Duodenal mucosa (tissue), 2 donors: ENCODE data around the gene TMEM182.

Experiments used
- H3K27ac ChIP-seq: one replicate; pipeline ENCODE4 v1.7.0; 2013; ENCODE audit warnings: low read depth, low read length
- H3K27me3 ChIP-seq, 2 donors: one replicate each; pipeline ENCODE4 v1.7.0; 2013; ENCODE audit warnings: low read length in 2 of 2, control low read depth in 1 of 2; ENCODE audit not compliant: insufficient read depth in 2 of 2, control insufficient read depth in 1 of 2
- H3K36me3 ChIP-seq, 2 donors: one replicate each; pipeline ENCODE4 v1.7.0; 2013; ENCODE audit warnings: low read length in 2 of 2, control low read depth in 1 of 2; ENCODE audit not compliant: insufficient read depth in 2 of 2, control insufficient read depth in 1 of 2
- H3K4me1 ChIP-seq, 2 donors: one replicate each; pipeline ENCODE4 v1.7.0; 2013; ENCODE audit warnings: low read length in 2 of 2, control low read depth in 1 of 2; ENCODE audit not compliant: insufficient read depth in 2 of 2, control insufficient read depth in 1 of 2
- H3K4me3 ChIP-seq, 2 donors: one replicate each; pipeline ENCODE4 v1.7.0; 2013; ENCODE audit warnings: low read length in 2 of 2, low read depth in 1 of 2
- H3K9ac ChIP-seq, 2 donors: one replicate each; pipeline ENCODE4 v1.7.0; 2013; ENCODE audit warnings: low read length in 2 of 2, low read depth in 1 of 2
- H3K9me3 ChIP-seq, 2 donors: one replicate each; pipeline ENCODE4 v1.7.0; 2013; ENCODE audit warnings: low read length in 2 of 2, control low read depth in 1 of 2; ENCODE audit not compliant: control insufficient read depth in 1 of 2

Gene TMEM182

GRCh38 chr2:102832789-102833188 is 71.0 kb downstream of the TMEM182 start:
- no peaks in the 10 kb centered on the region for H3K4me1 ChIP-seq
- no peaks in the 10 kb centered on the region for H3K27me3 ChIP-seq
- no peak overlapping the region for H3K4me3 ChIP-seq
- no peaks in the 10 kb centered on the region for H3K36me3 ChIP-seq
- no peak overlapping the region for H3K27ac ChIP-seq
- no peaks in the 10 kb centered on the region for H3K9me3 ChIP-seq
- H3K9ac ChIP-seq, result no peak overlapping the region

GRCh38 chr2:102834523-102835273 is 72.9 kb downstream of the TMEM182 start:
- H3K4me1 ChIP-seq, result no peaks in the 10 kb centered on the region
- H3K9me3 ChIP-seq, result no peaks in the 10 kb centered on the region
- H3K4me3 ChIP-seq, result no peak overlapping the region
- no peak overlapping the region for H3K9ac ChIP-seq
- H3K27me3 ChIP-seq, result no peaks in the 10 kb centered on the region
- H3K27ac ChIP-seq, result no peak overlapping the region
- H3K36me3 ChIP-seq, result no peaks in the 10 kb centered on the region

DNA sequence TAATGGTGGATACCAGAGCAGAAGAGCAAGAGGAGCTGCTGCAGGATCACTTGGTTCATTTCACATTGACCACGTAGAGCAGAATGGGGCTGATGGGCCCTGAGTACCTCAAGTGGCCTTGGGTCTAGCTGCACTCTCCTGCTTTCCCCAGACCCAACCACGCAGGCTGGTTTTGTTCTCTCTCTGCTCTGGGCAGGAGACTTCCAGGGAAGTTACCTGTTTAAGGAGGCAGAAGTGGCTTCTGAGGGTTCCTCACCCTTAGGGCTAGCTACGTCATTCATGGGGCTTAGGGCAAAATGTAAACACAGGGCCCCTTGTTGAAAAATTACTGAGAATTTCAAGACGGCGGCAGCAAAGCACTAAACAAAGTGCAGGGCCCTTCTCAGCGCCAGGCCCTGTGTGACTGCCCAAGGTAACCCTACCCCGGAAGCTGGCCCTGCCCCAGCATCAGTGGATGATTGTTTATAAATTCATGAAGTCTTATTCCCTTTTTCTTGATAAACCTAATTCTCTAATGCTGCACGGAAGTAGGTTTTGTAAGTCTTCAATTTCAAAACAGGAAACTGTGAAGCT is 75.9 kb downstream of the TMEM182 start:
- H3K4me3 ChIP-seq, result no peak overlapping the region
- no peak overlapping the region for H3K9ac ChIP-seq
- H3K27ac ChIP-seq, result no peak overlapping the region
- no peaks in the 10 kb centered on the region for H3K9me3 ChIP-seq
- no peaks in the 10 kb centered on the region for H3K4me1 ChIP-seq
- H3K27me3 ChIP-seq, result no peaks in the 10 kb centered on the region
- no peaks in the 10 kb centered on the region for H3K36me3 ChIP-seq

- Histone ChIP-seq H3K27ac (no peak overlapping the region), H3K36me3 (no peaks in the 10 kb centered on the region), H3K4me3 (no peak overlapping the region), H3K9me3 (no peaks in the 10 kb centered on the region), H3K4me1 (no peaks in the 10 kb centered on the region), H3K9ac (no peak overlapping the region), H3K27me3 (no peaks in the 10 kb centered on the region)
Observed at GRCh38 chr2:102839668-102840388, 78.0 kb downstream of the TMEM182 start.

GRCh38 chr2:102841107-102841840 is 79.4 kb downstream of the TMEM182 start:
- no peak overlapping the region for H3K4me3 ChIP-seq
- no peaks in the 10 kb centered on the region for H3K36me3 ChIP-seq
- no peaks in the 10 kb centered on the region for H3K27me3 ChIP-seq
- no peak overlapping the region for H3K9ac ChIP-seq
- no peaks in the 10 kb centered on the region for H3K9me3 ChIP-seq
- no peak overlapping the region for H3K27ac ChIP-seq
- H3K4me1 ChIP-seq, result no peaks in the 10 kb centered on the region

- Histone ChIP-seq H3K9ac (no peak overlapping the region), H3K27ac (no peak overlapping the region), H3K27me3 (peaks cover 0 to under 1% of the 10 kb centered on the region in 2 donors), H3K4me1 (peaks cover 3 to 5% of the 10 kb centered on the region in 2 donors), H3K4me3 (no peak overlapping the region), H3K36me3 (no peaks in the 10 kb centered on the region), H3K9me3 (no peaks in the 10 kb centered on the region)
Observed at GRCh38 chr2:102843764-102844443, 82.1 kb downstream of the TMEM182 start.

DNA sequence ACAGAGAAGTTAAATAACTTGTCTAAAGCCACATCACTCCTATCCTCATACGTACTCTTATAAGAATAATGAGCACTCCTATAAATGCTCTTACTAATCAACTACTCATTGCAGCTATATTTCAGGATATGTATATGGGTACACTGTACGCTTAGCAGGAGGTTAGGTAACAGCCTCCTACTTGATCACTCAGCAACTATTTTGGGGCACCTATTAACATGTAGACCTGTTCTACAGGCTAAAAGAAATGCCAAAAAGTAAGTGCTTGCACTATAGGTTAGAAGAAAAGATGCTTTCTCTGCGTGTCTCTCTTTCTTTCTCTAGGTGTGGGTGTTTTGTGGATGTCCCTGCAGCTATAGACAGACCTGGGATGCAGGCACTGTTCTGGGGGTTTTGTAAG is 83.1 kb downstream of the TMEM182 start:
- H3K9me3 ChIP-seq, result no peaks in the 10 kb centered on the region
- no peak overlapping the region for H3K9ac ChIP-seq
- no peaks in the 10 kb centered on the region for H3K36me3 ChIP-seq
- H3K27ac ChIP-seq, result no peak overlapping the region
- peaks cover 0 to 4% of the 10 kb centered on the region in 2 donors for H3K27me3 ChIP-seq
- H3K4me3 ChIP-seq, result no peak overlapping the region
- H3K4me1 ChIP-seq, result peaks cover 4 to 6% of the 10 kb centered on the region in 2 donors

DNA sequence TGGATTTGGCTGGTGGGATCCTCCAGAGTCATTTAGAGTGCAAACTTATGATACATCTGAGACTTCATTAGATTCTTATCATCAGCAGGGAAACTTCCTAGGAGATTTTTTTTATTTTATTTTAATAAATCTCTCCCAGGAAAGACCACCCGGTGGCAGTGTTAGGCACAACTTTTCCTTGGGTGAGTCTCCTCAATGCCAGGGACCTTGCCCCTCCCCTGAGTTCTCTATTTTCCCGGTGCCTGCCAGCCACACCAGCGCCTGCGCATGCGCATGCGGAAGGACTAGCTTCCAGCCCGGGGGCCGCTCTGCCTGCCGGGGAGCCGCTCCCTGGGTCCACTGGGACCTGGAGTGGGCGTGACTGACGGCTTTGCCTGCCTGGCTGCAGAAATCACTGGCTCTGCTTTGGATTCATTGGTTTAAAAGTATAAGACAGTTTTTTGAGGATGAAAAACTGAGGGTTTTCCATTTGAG is 86.6 kb downstream of the TMEM182 start:
- Histone ChIP-seq H3K9ac (no peak overlapping the region), H3K4me3 (peak overlapping the region in 1 of 2 donors; percentile 6), H3K36me3 (no peaks in the 10 kb centered on the region), H3K9me3 (no peaks in the 10 kb centered on the region), H3K27ac (no peak overlapping the region), H3K27me3 (peaks cover 0 to 4% of the 10 kb centered on the region in 2 donors), H3K4me1 (peaks cover 4 to 6% of the 10 kb centered on the region in 2 donors)

DNA sequence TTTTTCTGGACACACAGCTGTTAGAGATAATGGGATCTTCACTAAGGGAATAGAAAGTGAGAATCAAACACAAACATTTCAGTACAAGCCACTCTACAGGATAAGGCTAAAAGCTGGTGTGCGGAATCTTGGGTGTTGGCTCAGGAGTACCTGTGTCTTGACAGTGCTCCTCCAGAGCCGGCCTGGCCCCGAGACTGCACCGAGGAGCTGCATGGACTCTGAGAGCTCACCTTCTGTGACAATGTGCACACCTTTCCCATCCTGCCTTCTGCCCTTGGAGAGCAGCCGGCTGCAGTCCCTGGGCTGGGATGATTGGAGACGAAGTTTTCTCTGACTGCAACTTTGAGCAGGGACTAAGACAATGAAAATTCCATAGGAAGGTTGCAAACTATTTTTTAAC is 89.1 kb downstream of the TMEM182 start:
- no peak overlapping the region for H3K27ac ChIP-seq
- H3K9ac ChIP-seq, result no peak overlapping the region
- H3K27me3 ChIP-seq, result peaks cover 0 to 4% of the 10 kb centered on the region in 2 donors
- peaks cover 4 to 6% of the 10 kb centered on the region in 2 donors for H3K4me1 ChIP-seq
- H3K4me3 ChIP-seq, result no peak overlapping the region
- H3K36me3 ChIP-seq, result no peaks in the 10 kb centered on the region
- peaks cover 0 to 2% of the 10 kb centered on the region in 2 donors for H3K9me3 ChIP-seq
